K562 (cell line): ENCODE data around the gene PBX2. TPM values are rescaled to one million over a fixed set of nuclear protein-coding genes. Genes with fewer than 3 reads are reported as not detected.

Experiments used
- ARHGAP35 ChIP-seq: fragments of 450-650 bp; IDR thresholded peaks from 2 replicates; pipeline ENCODE4 v1.6.1; 2018; ENCODE audit not compliant: partially characterized antibody
- CREM ChIP-seq: IDR thresholded peaks from 2 replicates; pipeline ENCODE4 v1.6.1; 2014; ENCODE audit warnings: antibody characterized with exemption, low read depth
- FOXP1 ChIP-seq: sonication (generic); formaldehyde crosslinking; IDR thresholded peaks from 2 replicates; pipeline ENCODE4 v1.8.0; 2022; ENCODE audit warnings: mild to moderate bottlenecking, missing genetic modification reagents
- GTF2A2 ChIP-seq: IDR thresholded peaks from 2 replicates; pipeline ENCODE4 v1.6.1; 2016; ENCODE audit warnings: mild to moderate bottlenecking, missing genetic modification characterization, missing compliant biosample characterization
- HNRNPUL1 ChIP-seq: fragments of 200-400 bp; formaldehyde crosslinking; IDR thresholded peaks from 2 replicates; pipeline ENCODE4 v1.6.1; 2017; ENCODE audit warnings: low read length
- JUND ChIP-seq, 2 experiments: IDR thresholded peaks; 2 replicates in 1 of 2; 3 replicates in 1 of 2; pipeline ENCODE4 v1.6.1; 2011; ENCODE audit warnings: borderline replicate concordance in 2 of 2, low read depth in 2 of 2, low read length in 2 of 2, improper control_type of control experiment in 1 of 2, missing biosample characterization in 1 of 2, missing genetic modification characterization in 1 of 2, missing genetic modification reagents in 1 of 2
- MAFK ChIP-seq: IDR thresholded peaks from 2 replicates; pipeline ENCODE4 v1.6.1; 2011; ENCODE audit warnings: low read length, improper control_type of control experiment
- MEF2D ChIP-seq: conservative IDR thresholded peaks from 2 replicates; pipeline ENCODE4 v1.6.1; 2016; ENCODE audit warnings: low read depth, missing genetic modification characterization, missing compliant biosample characterization
- NFIC ChIP-seq: fragments of 450-650 bp; IDR thresholded peaks from 2 replicates; pipeline ENCODE4 v1.6.1; 2017; ENCODE audit warnings: mild to moderate bottlenecking, inconsistent platforms
- RAD51 ChIP-seq: fragments of 450-650 bp; IDR thresholded peaks from 2 replicates; pipeline ENCODE4 v1.7.1; 2016; ENCODE audit warnings: low read depth, mild to moderate bottlenecking, borderline replicate concordance
- RREB1 ChIP-seq: fragments of 250-450 bp; sonication (Bioruptor Pico); IDR thresholded peaks from 2 replicates; pipeline ENCODE4 v1.4.0; 2020
- SAFB2 ChIP-seq: fragments of 200-400 bp; formaldehyde crosslinking; IDR thresholded peaks from 2 replicates; pipeline ENCODE4 v1.6.1; 2018; ENCODE audit warnings: borderline replicate concordance, low read length, low read depth, moderate library complexity; ENCODE audit not compliant: severe bottlenecking
- SLC30A9 ChIP-seq: fragments of 250-450 bp; sonication (Bioruptor Pico); IDR thresholded peaks from 2 replicates; pipeline ENCODE4 v1.8.0; 2022; ENCODE audit warnings: mild to moderate bottlenecking, moderate library complexity
- ZNF696 ChIP-seq: fragments of 250-450 bp; sonication (Bioruptor Pico); conservative IDR thresholded peaks from 2 replicates; pipeline ENCODE4 v1.4.0; 2020; ENCODE audit warnings: mild to moderate bottlenecking, moderate library complexity
- polyA plus RNA-seq, 8 experiments: library from polyadenylated mRNA; depleted of rRNA in 4 of 8; stranded (reverse) in 5 of 8; unstranded in 3 of 8; fragments of >200 nt; fragmentation: Nextera tagmentation in 2 of 8; fragmentation: Illumina TruSeq in 1 of 8; extraction: Ambion mirVana in 2 of 8; extraction: Trizol in 1 of 8; gene quantifications; 2 replicates each; pipeline versions ENCODE4 v1.2.1 to v1.2.3, GENCODE V29; 2011 to 2014; ENCODE audit warnings: inconsistent platforms in 1 of 8, missing spikeins in 1 of 8
- total RNA-seq, 7 experiments: library from RNA; depleted of rRNA in 6 of 7; stranded (reverse); fragments of >200 nt in 6 of 7; fragmentation: Illumina TruSeq in 2 of 7; extraction: Trizol in 2 of 7; gene quantifications; 2 replicates each; pipeline versions ENCODE4 v1.2.1 to v1.2.3, GENCODE V29; 2011 to 2021; ENCODE audit warnings: low replicate concordance in 1 of 7
- TF ChIP-seq, protein P1 (sequence below): fragments of 450-650 bp; IDR thresholded peaks from 2 replicates; pipeline ENCODE4 v1.7.0; 2016; ENCODE audit warnings: borderline replicate concordance
- TF ChIP-seq, protein P2 (sequence below): fragments of 450-650 bp; IDR thresholded peaks from 2 replicates; pipeline ENCODE4 v1.6.1; 2018; ENCODE audit not compliant: partially characterized antibody

Gene PBX2
- total and polyA plus RNA-seq, 9 of the 15 experiments (the other 6 are each of a cell fraction or from before 2014, with no cell fraction given), result 1.9 to 134 (median 62.5) TPM

DNA sequence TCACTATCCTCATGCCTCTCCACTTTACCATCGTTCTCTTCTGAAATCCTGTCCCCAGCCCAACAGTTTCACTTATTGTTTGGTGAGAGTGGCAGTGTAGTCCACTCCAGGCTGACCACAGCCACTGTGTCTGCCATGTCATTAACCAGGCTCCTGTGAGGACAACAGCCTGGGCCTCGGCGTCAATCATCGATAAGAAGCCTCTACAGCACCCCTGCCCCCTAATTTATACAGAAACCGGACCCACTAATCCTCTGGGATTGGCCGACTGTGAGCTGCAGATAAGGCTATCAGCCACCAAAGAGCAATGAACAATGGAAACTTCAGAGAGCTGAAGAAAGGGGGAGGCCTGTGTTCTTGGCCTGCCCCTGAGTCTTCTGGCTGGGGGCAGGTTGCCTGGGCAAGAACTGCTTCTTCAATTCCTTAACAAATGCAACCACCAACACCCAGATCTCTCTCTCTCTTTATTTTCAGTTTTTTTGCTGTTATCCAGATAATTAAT, 22.2 kb downstream of the PBX2 start (continued):
- TF ChIP-seq RREB1 (CRISPR knock-in tag) (no peak), CREM (peak; percentile 83), MAFK (no peak; the same call in 1 of the 2 replicates), JUND (IDR thresholded peaks at IDR 0.05; ENCODE audit: borderline replicate concordance, low read depth, low read length) (peak; percentile 83), JUND (tag; IDR thresholded peaks at IDR 0.05; ENCODE audit: borderline replicate concordance, low read depth, low read length) (peak; percentile 66; the same call in 1 of the 3 replicates), GTF2A2 (tag) (no peak), ZNF696 (no peak), RAD51 (peak; percentile 55; the same call in 1 of the 2 replicates), SAFB2 (no peak), ARHGAP35 (no peak), SLC30A9 (CRISPR knock-in tag) (no peak), NFIC (peak; percentile 87), HNRNPUL1 (no peak), MEF2D (tag) (0 out of 2 replicates have a peak, but pooled peaks have one; percentile 50), FOXP1 (no peak)
- TF ChIP-seq, protein P1, sequence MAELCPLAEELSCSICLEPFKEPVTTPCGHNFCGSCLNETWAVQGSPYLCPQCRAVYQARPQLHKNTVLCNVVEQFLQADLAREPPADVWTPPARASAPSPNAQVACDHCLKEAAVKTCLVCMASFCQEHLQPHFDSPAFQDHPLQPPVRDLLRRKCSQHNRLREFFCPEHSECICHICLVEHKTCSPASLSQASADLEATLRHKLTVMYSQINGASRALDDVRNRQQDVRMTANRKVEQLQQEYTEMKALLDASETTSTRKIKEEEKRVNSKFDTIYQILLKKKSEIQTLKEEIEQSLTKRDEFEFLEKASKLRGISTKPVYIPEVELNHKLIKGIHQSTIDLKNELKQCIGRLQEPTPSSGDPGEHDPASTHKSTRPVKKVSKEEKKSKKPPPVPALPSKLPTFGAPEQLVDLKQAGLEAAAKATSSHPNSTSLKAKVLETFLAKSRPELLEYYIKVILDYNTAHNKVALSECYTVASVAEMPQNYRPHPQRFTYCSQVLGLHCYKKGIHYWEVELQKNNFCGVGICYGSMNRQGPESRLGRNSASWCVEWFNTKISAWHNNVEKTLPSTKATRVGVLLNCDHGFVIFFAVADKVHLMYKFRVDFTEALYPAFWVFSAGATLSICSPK, result no peak
- TF ChIP-seq, protein P2, sequence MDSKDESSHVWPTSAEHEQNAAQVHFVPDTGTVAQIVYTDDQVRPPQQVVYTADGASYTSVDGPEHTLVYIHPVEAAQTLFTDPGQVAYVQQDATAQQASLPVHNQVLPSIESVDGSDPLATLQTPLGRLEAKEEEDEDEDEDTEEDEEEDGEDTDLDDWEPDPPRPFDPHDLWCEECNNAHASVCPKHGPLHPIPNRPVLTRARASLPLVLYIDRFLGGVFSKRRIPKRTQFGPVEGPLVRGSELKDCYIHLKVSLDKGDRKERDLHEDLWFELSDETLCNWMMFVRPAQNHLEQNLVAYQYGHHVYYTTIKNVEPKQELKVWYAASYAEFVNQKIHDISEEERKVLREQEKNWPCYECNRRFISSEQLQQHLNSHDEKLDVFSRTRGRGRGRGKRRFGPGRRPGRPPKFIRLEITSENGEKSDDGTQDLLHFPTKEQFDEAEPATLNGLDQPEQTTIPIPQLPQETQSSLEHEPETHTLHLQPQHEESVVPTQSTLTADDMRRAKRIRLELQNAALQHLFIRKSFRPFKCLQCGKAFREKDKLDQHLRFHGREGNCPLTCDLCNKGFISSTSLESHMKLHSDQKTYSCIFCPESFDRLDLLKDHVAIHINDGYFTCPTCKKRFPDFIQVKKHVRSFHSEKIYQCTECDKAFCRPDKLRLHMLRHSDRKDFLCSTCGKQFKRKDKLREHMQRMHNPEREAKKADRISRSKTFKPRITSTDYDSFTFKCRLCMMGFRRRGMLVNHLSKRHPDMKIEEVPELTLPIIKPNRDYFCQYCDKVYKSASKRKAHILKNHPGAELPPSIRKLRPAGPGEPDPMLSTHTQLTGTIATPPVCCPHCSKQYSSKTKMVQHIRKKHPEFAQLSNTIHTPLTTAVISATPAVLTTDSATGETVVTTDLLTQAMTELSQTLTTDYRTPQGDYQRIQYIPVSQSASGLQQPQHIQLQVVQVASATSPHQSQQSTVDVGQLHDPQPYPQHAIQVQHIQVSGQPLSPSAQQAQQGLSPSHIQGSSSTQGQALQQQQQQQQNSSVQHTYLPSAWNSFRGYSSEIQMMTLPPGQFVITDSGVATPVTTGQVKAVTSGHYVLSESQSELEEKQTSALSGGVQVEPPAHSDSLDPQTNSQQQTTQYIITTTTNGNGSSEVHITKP, result peak; percentile 79
